Measurements from ENCODE around the gene RAMP2. TPM values are rescaled to one million over a fixed set of nuclear protein-coding genes. Genes with fewer than 3 reads are reported as not detected.

Gene RAMP2
- polyA plus RNA-seq, 1 experiment = 2.8 TPM

DNA sequence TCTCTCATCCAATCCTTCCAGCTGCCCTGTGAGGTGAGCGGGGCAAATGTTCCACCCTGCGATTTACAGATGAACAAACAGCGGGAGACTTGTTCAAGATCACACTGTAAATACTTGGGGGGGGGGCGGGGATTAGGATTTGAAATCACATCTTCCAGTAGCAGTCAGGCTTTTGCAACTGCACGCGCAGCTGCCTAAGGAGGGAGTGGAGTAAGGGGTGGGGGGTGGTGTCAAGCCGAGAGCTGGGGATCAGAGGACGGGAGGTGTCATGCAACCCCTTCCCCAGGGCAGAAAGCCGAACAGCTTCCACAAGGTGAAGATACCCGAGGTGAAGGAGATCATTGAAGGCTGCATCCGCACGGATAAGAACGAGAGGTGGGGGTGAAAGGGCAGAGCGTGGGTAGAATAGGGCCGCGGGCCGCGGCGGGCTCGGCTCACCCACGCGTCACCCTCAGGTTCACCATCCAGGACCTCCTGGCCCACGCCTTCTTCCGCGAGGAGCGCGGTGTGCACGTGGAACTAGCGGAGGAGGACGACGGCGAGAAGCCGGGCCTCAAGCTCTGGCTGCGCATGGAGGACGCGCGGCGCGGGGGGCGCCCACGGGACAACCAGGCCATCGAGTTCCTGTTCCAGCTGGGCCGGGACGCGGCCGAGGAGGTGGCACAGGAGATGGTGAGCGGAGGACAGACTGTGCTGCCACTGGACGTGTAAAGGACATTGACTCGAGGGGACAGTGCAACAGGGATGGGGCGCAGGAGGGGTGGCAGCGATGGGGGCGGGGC, 24.0 kb downstream of the RAMP2 start:
- no peaks in the 10 kb centered on the region for H3K27me3 ChIP-seq (ENCODE audit: control insufficient read depth, insufficient read depth, low read length)
- CTCF ChIA-PET = interaction anchor here (0.8 kb wide), 1 partner anchor 8 kb away, joined by 3 read pairs; no protein-coding TSS in a partner anchor
- TF ChIP-seq, protein P1, sequence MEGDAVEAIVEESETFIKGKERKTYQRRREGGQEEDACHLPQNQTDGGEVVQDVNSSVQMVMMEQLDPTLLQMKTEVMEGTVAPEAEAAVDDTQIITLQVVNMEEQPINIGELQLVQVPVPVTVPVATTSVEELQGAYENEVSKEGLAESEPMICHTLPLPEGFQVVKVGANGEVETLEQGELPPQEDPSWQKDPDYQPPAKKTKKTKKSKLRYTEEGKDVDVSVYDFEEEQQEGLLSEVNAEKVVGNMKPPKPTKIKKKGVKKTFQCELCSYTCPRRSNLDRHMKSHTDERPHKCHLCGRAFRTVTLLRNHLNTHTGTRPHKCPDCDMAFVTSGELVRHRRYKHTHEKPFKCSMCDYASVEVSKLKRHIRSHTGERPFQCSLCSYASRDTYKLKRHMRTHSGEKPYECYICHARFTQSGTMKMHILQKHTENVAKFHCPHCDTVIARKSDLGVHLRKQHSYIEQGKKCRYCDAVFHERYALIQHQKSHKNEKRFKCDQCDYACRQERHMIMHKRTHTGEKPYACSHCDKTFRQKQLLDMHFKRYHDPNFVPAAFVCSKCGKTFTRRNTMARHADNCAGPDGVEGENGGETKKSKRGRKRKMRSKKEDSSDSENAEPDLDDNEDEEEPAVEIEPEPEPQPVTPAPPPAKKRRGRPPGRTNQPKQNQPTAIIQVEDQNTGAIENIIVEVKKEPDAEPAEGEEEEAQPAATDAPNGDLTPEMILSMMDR (IDR thresholded peaks at IDR 0.05; ENCODE audit: insufficient read depth, low read depth, low read length) = no peak
- DNase-seq (ENCODE audit: low read depth) = no peak
- POLR2A ChIA-PET = no interaction called here
- H3K36me3 ChIP-seq (ENCODE audit: control insufficient read depth, insufficient read depth, low read length) = peaks cover 4% of the 10 kb centered on the region; the same call in 1 of the 2 replicates
- no peak overlapping the region for H3K4me3 ChIP-seq (ENCODE audit: low read depth, low read length)

DNA sequence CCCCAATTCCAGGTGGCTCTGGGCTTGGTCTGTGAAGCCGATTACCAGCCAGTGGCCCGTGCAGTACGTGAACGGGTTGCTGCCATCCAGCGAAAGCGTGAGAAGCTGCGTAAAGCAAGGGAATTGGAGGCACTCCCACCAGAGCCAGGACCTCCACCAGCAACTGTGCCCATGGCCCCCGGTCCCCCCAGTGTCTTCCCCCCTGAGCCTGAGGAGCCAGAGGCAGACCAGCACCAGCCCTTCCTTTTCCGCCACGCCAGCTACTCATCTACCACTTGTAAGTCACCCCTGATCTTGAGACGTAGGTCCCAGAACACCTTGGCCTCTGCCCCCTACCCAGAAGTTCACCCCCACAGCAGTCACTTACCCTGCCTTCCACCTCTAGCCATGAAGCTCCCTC, 26.2 kb downstream of the RAMP2 start:
- Histone ChIP-seq H3K36me3 (ENCODE audit: control insufficient read depth, insufficient read depth, low read length) (peaks cover 4% of the 10 kb centered on the region), H3K4me3 (ENCODE audit: low read depth, low read length) (no peak overlapping the region), H3K27me3 (ENCODE audit: control insufficient read depth, insufficient read depth, low read length) (no peaks in the 10 kb centered on the region)
- ChIA-PET POLR2A (no interaction called here), CTCF (interaction anchor here (1.0 kb wide), 1 partner anchor 35 kb away, joined by 3 read pairs; no protein-coding TSS in a partner anchor)
- TF ChIP-seq, protein P1 (IDR thresholded peaks at IDR 0.05; ENCODE audit: insufficient read depth, low read depth, low read length) = no peak
- no peak for DNase-seq (ENCODE audit: low read depth)

DNA sequence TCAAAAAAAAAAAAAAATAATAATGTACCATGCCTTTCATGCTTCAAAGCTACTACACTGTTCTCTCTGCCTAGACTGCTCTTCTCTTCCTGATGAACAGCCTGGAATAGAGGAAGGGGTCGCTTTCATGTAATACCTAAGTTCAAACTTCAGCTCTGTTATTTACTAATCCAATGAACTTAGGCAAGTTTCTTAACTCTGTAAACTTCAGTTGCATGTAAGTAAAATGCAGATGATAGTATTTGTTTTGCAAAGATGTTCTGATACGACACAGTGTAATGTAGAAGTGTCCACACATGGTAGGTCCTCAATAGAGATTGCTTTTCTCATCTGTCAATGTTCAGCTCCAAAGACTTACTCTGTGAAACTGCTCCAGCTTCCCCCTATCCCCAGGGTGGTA, 30.9 kb downstream of the RAMP2 start:
- CTCF ChIA-PET = interaction anchor here (1.4 kb wide), 1 partner anchor 32 kb away, joined by 5 read pairs; the partner anchor contains the start of gene BECN1
- no peak overlapping the region for H3K4me3 ChIP-seq (ENCODE audit: low read depth, low read length)
- TF ChIP-seq, protein P1 (IDR thresholded peaks at IDR 0.05; ENCODE audit: insufficient read depth, low read depth, low read length) = no peak
- no peaks in the 10 kb centered on the region for H3K27me3 ChIP-seq (ENCODE audit: control insufficient read depth, insufficient read depth, low read length)
- DNase-seq (ENCODE audit: low read depth) = no peak
- peaks cover 6% of the 10 kb centered on the region for H3K36me3 ChIP-seq (ENCODE audit: control insufficient read depth, insufficient read depth, low read length)
- POLR2A ChIA-PET = no interaction called here

DNA sequence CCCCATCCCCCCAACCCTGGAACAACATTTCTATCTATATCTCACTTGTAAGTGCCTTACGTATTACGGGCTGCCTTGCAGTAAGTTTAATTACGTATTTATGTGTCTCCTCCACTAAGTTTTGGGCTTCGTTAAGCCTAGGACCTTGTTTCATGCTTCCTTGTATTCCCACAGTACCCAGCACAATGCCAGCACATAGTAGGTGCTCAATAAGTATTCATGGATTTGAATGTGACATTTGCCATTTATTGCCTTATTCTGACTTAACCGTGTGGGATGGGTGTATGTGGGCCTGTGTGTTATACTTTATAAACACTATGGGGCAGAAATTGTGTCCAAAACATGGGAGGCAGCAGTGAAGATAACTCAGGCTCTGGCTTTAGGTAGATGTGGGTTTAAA, 31.5 kb downstream of the RAMP2 start:
- no peak overlapping the region for H3K4me3 ChIP-seq (ENCODE audit: low read depth, low read length)
- ChIA-PET CTCF (interaction anchor here (1.2 to 1.4 kb wide), 2 partner anchors 8 to 31 kb away, joined by 3 to 5 read pairs; partner anchors contain the start of gene BECN1), POLR2A (no interaction called here)
- no peak for DNase-seq (ENCODE audit: low read depth)
- no peaks in the 10 kb centered on the region for H3K27me3 ChIP-seq (ENCODE audit: control insufficient read depth, insufficient read depth, low read length)
- TF ChIP-seq, protein P1 (IDR thresholded peaks at IDR 0.05; ENCODE audit: insufficient read depth, low read depth, low read length) = no peak
- H3K36me3 ChIP-seq (ENCODE audit: control insufficient read depth, insufficient read depth, low read length) = peaks cover 6% of the 10 kb centered on the region

DNA sequence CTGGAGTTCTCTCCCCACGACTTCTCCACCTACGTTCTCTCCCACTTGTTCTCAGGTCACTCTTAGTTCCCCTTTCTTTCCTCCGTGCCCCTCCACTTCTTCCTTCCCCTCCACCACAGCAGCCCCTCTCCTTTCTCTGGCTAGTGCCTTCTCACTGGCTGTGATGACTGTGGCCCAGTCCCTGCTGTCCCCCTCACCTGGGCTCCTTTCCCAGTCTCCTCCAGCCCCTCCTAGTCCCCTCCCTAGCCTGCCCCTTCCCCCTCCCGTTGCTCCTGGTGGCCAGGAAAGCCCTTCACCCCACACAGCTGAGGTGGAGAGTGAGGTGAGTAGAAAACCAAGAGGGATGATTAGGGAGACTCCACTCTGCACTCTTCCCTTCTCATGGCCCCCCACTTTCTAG, 34.0 kb downstream of the RAMP2 start:
- ChIA-PET POLR2A (interaction anchor here (0.5 to 0.6 kb wide), 2 partner anchors 829 to 1031 kb away, joined by 4 to 21 read pairs; no protein-coding TSS in a partner anchor), CTCF (interaction anchor here (1.0 to 2.4 kb wide), 2 partner anchors 9 to 142 kb away, joined by 4 to 6 read pairs; no protein-coding TSS in a partner anchor)
- TF ChIP-seq, protein P1 (IDR thresholded peaks at IDR 0.05; ENCODE audit: insufficient read depth, low read depth, low read length) = no peak
- DNase-seq (ENCODE audit: low read depth) = no peak
- Histone ChIP-seq H3K36me3 (ENCODE audit: control insufficient read depth, insufficient read depth, low read length) (peaks cover 4% of the 10 kb centered on the region; the same call in 1 of the 2 replicates), H3K27me3 (ENCODE audit: control insufficient read depth, insufficient read depth, low read length) (no peaks in the 10 kb centered on the region), H3K4me3 (ENCODE audit: low read depth, low read length) (no peak overlapping the region)
